ENCODE measurements around the gene FHOD3.

GRCh38 chr18:36403896-36404820, 106.6 kb downstream of the FHOD3 start:
- TF ChIP-seq RFX5 (IDR thresholded peaks at IDR 0.05; ENCODE audit: low read depth, low read length) (no peak), JUND (IDR thresholded peaks at IDR 0.05; ENCODE audit: borderline replicate concordance, low read depth, low read length) (no peak), JUND (tag; IDR thresholded peaks at IDR 0.05; ENCODE audit: borderline replicate concordance, low read depth, low read length) (no peak), ATF7 (IDR thresholded peaks at IDR 0.05) (no peak), BRCA1 (IDR thresholded peaks at IDR 0.05) (no peak), BRCA1 (CRISPR knock-in tag; IDR thresholded peaks at IDR 0.05) (no peak), TCF7L2 (IDR thresholded peaks at IDR 0.05; ENCODE audit: low read depth, low read length) (no peak), POLR3G (IDR thresholded peaks at IDR 0.05; ENCODE audit: extremely low read depth, insufficient read length, insufficient replicate concordance) (no peak)
- TF ChIP-seq, protein P1, sequence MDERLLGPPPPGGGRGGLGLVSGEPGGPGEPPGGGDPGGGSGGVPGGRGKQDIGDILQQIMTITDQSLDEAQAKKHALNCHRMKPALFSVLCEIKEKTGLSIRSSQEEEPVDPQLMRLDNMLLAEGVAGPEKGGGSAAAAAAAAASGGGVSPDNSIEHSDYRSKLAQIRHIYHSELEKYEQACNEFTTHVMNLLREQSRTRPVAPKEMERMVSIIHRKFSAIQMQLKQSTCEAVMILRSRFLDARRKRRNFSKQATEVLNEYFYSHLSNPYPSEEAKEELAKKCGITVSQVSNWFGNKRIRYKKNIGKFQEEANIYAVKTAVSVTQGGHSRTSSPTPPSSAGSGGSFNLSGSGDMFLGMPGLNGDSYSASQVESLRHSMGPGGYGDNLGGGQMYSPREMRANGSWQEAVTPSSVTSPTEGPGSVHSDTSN (CRISPR knock-in tag; IDR thresholded peaks at IDR 0.05; ENCODE audit: low read depth) = no peak
- TF ChIP-seq, protein P1 (tag; conservative IDR thresholded peaks at IDR 0.05; ENCODE audit: low read depth) = no peak
- TF ChIP-seq, protein P2, sequence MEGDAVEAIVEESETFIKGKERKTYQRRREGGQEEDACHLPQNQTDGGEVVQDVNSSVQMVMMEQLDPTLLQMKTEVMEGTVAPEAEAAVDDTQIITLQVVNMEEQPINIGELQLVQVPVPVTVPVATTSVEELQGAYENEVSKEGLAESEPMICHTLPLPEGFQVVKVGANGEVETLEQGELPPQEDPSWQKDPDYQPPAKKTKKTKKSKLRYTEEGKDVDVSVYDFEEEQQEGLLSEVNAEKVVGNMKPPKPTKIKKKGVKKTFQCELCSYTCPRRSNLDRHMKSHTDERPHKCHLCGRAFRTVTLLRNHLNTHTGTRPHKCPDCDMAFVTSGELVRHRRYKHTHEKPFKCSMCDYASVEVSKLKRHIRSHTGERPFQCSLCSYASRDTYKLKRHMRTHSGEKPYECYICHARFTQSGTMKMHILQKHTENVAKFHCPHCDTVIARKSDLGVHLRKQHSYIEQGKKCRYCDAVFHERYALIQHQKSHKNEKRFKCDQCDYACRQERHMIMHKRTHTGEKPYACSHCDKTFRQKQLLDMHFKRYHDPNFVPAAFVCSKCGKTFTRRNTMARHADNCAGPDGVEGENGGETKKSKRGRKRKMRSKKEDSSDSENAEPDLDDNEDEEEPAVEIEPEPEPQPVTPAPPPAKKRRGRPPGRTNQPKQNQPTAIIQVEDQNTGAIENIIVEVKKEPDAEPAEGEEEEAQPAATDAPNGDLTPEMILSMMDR (IDR thresholded peaks at IDR 0.05 in 2 of 3, conservative IDR thresholded peaks at IDR 0.05 in 1 of 3; ENCODE audit: insufficient read depth in 2 of 3, low read depth in 1 of 3, low read length in 3 of 3) = no peak

All from K562 (cell line).